ENCODE measurements around the gene XXYLT1. TPM values are rescaled to one million over a fixed set of nuclear protein-coding genes. Genes with fewer than 3 reads are reported as not detected.

XXYLT1 gene
- total RNA-seq, 1 donor from 2014 or later: 7.6 TPM

- H3K27ac Mint-ChIP-seq: no peak overlapping the region
- H3K27me3 Mint-ChIP-seq: no peaks in the 10 kb centered on the region
- intact Hi-C loops (cut with micrococcal nuclease): no loop called here
- H3K36me3 Mint-ChIP-seq (ENCODE audit: low read depth): no peaks in the 10 kb centered on the region
- DNase-seq (no peak), ATAC-seq (ENCODE audit: low read depth) (no peak)
- no peak overlapping the region for H3K4me3 Mint-ChIP-seq
- TF ChIP-seq CTCF (IDR thresholded peaks at IDR 0.05): no peak
- no peaks in the 10 kb centered on the region for H3K4me1 Mint-ChIP-seq
- POLR2A ChIA-PET: interaction anchor here (0.5 kb wide), 1 partner anchor 13 kb away, joined by 6 read pairs; no protein-coding TSS in a partner anchor
- CTCF ChIA-PET: no interaction called here
- H3K9me3 Mint-ChIP-seq: no peaks in the 10 kb centered on the region
These were observed 29.2 kb downstream of the XXYLT1 start for GRCh38 chr3:195241592-195242355.

- ChIA-PET POLR2A (interaction anchor here (0.5 kb wide), 1 partner anchor 12 kb away, joined by 6 read pairs; no protein-coding TSS in a partner anchor), CTCF (no interaction called here)
- Mint-ChIP-seq H3K27me3 (no peaks in the 10 kb centered on the region), H3K27ac (no peak overlapping the region), H3K4me1 (no peaks in the 10 kb centered on the region), H3K4me3 (no peak overlapping the region), H3K36me3 (ENCODE audit: low read depth) (no peaks in the 10 kb centered on the region), H3K9me3 (no peaks in the 10 kb centered on the region)
- TF ChIP-seq CTCF (IDR thresholded peaks at IDR 0.05): no peak
- ATAC-seq (ENCODE audit: low read depth): no peak
- intact Hi-C loops (cut with micrococcal nuclease): no loop called here
- DNase-seq: no peak
These were observed 30.0 kb downstream of the XXYLT1 start for GRCh38 chr3:195240939-195241338.

GRCh38 chr3:195240171-195240701, 30.7 kb downstream of the XXYLT1 start:
- no peak for TF ChIP-seq CTCF (IDR thresholded peaks at IDR 0.05)
- Mint-ChIP-seq H3K4me1 (no peaks in the 10 kb centered on the region), H3K27me3 (no peaks in the 10 kb centered on the region), H3K4me3 (no peak overlapping the region), H3K36me3 (ENCODE audit: low read depth) (no peaks in the 10 kb centered on the region), H3K9me3 (no peaks in the 10 kb centered on the region), H3K27ac (no peak overlapping the region)
- POLR2A ChIA-PET: no interaction called here
- ATAC-seq (ENCODE audit: low read depth) (no peak), DNase-seq (no peak)
- CTCF ChIA-PET: no interaction called here
- intact Hi-C loops (cut with micrococcal nuclease): no loop called here

GRCh38 chr3:195239121-195239520, 31.8 kb downstream of the XXYLT1 start:
- ChIA-PET CTCF (no interaction called here), POLR2A (interaction anchor here (0.5 kb wide), 1 partner anchor 120 kb away, joined by 3 read pairs; no protein-coding TSS in a partner anchor)
- H3K4me3 Mint-ChIP-seq: no peak overlapping the region
- no peak overlapping the region for H3K27ac Mint-ChIP-seq
- H3K36me3 Mint-ChIP-seq (ENCODE audit: low read depth): no peaks in the 10 kb centered on the region
- no peaks in the 10 kb centered on the region for H3K9me3 Mint-ChIP-seq
- no peaks in the 10 kb centered on the region for H3K4me1 Mint-ChIP-seq
- H3K27me3 Mint-ChIP-seq: no peaks in the 10 kb centered on the region
- TF ChIP-seq CTCF (IDR thresholded peaks at IDR 0.05): no peak
- intact Hi-C loops (cut with micrococcal nuclease): no loop called here
- DNase-seq (no peak), ATAC-seq (ENCODE audit: low read depth) (no peak)

- Mint-ChIP-seq H3K36me3 (ENCODE audit: low read depth) (no peaks in the 10 kb centered on the region), H3K4me1 (no peaks in the 10 kb centered on the region), H3K9me3 (no peaks in the 10 kb centered on the region), H3K27me3 (no peaks in the 10 kb centered on the region), H3K4me3 (no peak overlapping the region), H3K27ac (no peak overlapping the region)
- ChIA-PET POLR2A (no interaction called here), CTCF (no interaction called here)
- intact Hi-C loops (cut with micrococcal nuclease): no loop called here
- no peak for TF ChIP-seq CTCF (IDR thresholded peaks at IDR 0.05)
- DNase-seq: no peak
- ATAC-seq (ENCODE audit: low read depth): no peak
These were observed 32.3 kb downstream of the XXYLT1 start for GRCh38 chr3:195238586-195239118.

All from activated B cell treated with CpG ODN at 0.5 μM for 24 hours (primary cell).